SK-N-SH treated with all-trans-retinoic acid at 6 μM for 48 hours (cell line): ENCODE results near the gene KCNIP4.

Source experiments
- CSDC2 ChIP-seq: fragments of 250-450 bp; sonication (Bioruptor Pico); IDR thresholded peaks from 2 replicates; pipeline ENCODE4 v1.5.0; 2020; ENCODE audit warnings: mild to moderate bottlenecking, moderate library complexity
- PPARA ChIP-seq: fragments of 250-450 bp; sonication (Bioruptor Pico); IDR thresholded peaks from 2 replicates; pipeline ENCODE4 v1.5.0; 2020; ENCODE audit warnings: mild to moderate bottlenecking, borderline replicate concordance
- ZFP3 ChIP-seq: fragments of 250-450 bp; sonication (Bioruptor Pico); IDR thresholded peaks from 2 replicates; pipeline ENCODE4 v1.5.0; 2020; ENCODE audit warnings: mild to moderate bottlenecking, moderate library complexity
- ZFP30 ChIP-seq: fragments of 450-650 bp; formaldehyde crosslinking; IDR thresholded peaks from 2 replicates; pipeline ENCODE4 v1.5.0; 2022; ENCODE audit warnings: mild to moderate bottlenecking, moderate library complexity

DNA sequence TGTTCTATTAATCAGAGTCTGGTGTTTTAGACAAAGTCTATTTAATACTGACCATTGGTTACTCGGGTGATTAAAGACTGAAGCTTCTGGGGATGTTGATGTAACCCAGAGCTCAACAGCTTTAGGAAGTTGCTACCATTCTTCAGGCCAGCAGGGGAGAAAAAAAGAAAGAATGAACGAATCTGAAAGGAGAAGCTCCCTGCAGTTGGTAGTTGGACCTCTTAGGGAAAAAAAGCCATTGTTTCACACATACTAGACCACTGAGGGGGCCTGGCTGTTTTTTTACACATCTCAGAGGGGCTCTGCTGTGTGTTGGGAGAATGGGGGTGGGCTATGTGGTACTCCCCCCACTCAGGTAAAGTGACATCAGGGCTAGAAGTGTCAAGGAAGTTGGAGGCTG lies 378.9 kb downstream of the KCNIP4 start:
- no peak for TF ChIP-seq ZFP3 (CRISPR knock-in tag)
- TF ChIP-seq CSDC2 (CRISPR knock-in tag), result no peak
- no peak for TF ChIP-seq PPARA (CRISPR knock-in tag)
- TF ChIP-seq ZFP30, result no peak
